ENCODE measurements around the gene CST7. TPM values are rescaled to one million over a fixed set of nuclear protein-coding genes. Genes with fewer than 3 reads are reported as not detected.
"Not testable (repeated sequence)": the region's sequence is repeated elsewhere in the genome, so short reads cannot be mapped to it uniquely, and the experiment has no call there.

CST7 gene
- total RNA-seq, 2 experiments from 2014 or later: 81.8 to 83.1 TPM

DNA sequence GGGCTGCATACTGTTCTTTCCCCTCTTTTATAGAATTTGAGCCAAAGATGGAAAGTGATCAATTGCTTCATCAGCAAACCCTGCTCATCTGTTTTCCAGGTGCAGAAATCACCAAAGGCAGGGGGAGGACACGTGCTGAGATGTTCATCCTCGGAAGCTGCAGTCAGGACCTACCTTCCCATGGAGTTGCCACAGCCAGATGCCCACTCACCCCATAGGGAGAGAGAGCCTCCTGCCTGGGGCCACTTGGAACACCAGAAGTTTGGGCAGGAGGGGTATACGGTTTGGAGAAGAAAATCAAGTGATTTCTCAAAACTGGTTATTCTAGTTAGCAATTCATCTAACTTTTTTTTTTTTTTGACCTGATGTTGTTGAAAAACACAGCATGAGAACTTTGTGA, 5.3 kb upstream of the CST7 start:
- Mint-ChIP-seq H3K36me3 (peaks cover 43% of the 10 kb centered on the region), H3K4me3 (no peak overlapping the region), H3K27ac (no peak overlapping the region), H3K27me3 (no peaks in the 10 kb centered on the region), H3K9me3 (peaks cover 54% of the 10 kb centered on the region), H3K4me1 (ENCODE audit: low read depth) (peaks cover 21% of the 10 kb centered on the region)
- ChIA-PET POLR2A (no interaction called here), CTCF (no interaction called here)
- intact Hi-C loops (cut with micrococcal nuclease): no loop called here
- DNase-seq: no peak

- intact Hi-C loops (cut with micrococcal nuclease): loop anchor here (5.0 kb wide), 2 partner anchors 291 to 446 kb away; partner anchors contain the start of gene ABHD12
- CTCF ChIA-PET, H3K27ac Mint-ChIP-seq, H3K27me3 Mint-ChIP-seq, POLR2A ChIA-PET, DNase-seq, H3K4me3 Mint-ChIP-seq: not testable (repeated sequence)
- Mint-ChIP-seq H3K4me1 (ENCODE audit: low read depth) (peaks cover 36% of the 10 kb centered on the region), H3K9me3 (peaks cover 45% of the 10 kb centered on the region), H3K36me3 (peaks cover 38% of the 10 kb centered on the region)
These were observed 2.7 kb upstream of the CST7 start for GRCh38 chr20:24946376-24946775.

GRCh38 chr20:24948396-24948938, 602 bp upstream of the CST7 start:
- peak overlapping the region; percentile 83 for H3K4me3 Mint-ChIP-seq
- intact Hi-C loops (cut with micrococcal nuclease): loop anchor here (2.0 to 5.0 kb wide), 4 partner anchors 16 to 444 kb away; partner anchors contain the start of genes ABHD12 and APMAP
- peaks cover 35% of the 10 kb centered on the region for H3K36me3 Mint-ChIP-seq
- CTCF ChIA-PET, DNase-seq, H3K27me3 Mint-ChIP-seq: not testable (repeated sequence)
- POLR2A ChIA-PET: interaction anchor here (1.2 to 2.9 kb wide), 4 partner anchors 12 to 109 kb away, joined by 3 to 15 read pairs (median 8); partner anchors contain the start of gene ACSS1
- H3K4me1 Mint-ChIP-seq (ENCODE audit: low read depth): peaks cover 44% of the 10 kb centered on the region
- peaks cover 39% of the 10 kb centered on the region for H3K9me3 Mint-ChIP-seq
- H3K27ac Mint-ChIP-seq: peak overlapping the region; percentile 96

- POLR2A ChIA-PET: interaction anchor here (1.6 to 2.9 kb wide), 3 partner anchors 11 to 108 kb away, joined by 7 to 15 read pairs (median 8); partner anchors contain the start of gene ACSS1
These were observed 673 bp downstream of the CST7 start for GRCh38 chr20:24949756-24950127.

DNA sequence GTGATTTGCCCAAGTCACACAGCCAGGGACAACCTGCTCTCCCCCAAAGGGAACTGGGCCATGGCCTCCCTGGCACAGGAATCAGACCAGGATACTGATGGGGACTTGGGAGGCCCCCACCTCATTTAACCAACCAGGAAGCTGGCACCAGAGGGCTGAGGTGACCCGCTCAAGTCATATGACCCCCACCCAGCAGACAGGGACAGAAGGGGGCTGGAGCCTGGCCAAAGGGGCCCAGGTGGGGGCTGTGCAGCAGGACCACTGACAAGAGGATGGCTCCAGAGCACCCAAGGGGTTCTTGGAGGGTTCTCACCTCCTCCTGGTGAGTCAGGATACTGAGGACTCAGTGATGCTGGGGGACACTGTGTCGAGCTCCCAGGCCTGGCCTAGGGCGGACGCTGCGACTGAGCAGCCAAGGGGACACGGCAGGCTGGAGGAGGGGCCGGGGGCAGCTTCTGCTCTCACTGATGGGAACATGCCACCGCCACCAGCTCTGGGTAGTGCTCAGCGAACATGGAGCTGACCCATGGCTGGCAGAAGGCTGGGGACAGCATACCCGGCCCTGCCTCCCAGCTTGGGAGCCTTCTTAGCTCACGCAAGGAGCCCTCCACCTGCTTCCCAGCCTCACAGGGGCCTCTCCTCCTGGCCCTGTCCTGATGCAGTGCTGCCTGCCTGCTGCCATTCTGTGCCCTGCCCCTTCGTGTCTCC, 1.2 kb downstream of the CST7 start:
- peaks cover 43% of the 10 kb centered on the region for H3K36me3 Mint-ChIP-seq
- H3K4me1 Mint-ChIP-seq (ENCODE audit: low read depth): peaks cover 59% of the 10 kb centered on the region
- peaks cover 33% of the 10 kb centered on the region for H3K9me3 Mint-ChIP-seq
- H3K4me3 Mint-ChIP-seq: peak overlapping the region; percentile 83
- H3K27ac Mint-ChIP-seq: peak overlapping the region; percentile 96
- CTCF ChIA-PET: interaction anchor here (0.6 to 1.6 kb wide), 3 partner anchors 10 to 209 kb away, joined by 3 read pairs; no protein-coding TSS in a partner anchor
- no peaks in the 10 kb centered on the region for H3K27me3 Mint-ChIP-seq
- no peak for DNase-seq
- intact Hi-C loops (cut with micrococcal nuclease): no loop called here
- POLR2A ChIA-PET: interaction anchor here (1.6 to 2.9 kb wide), 3 partner anchors 10 to 107 kb away, joined by 7 to 15 read pairs (median 8); partner anchors contain the start of gene ACSS1

More at GRCh38 chr20:24949756-24950127, 673 bp downstream of the CST7 start:
- intact Hi-C loops (cut with micrococcal nuclease): loop anchor here (1.0 to 5.0 kb wide), 5 partner anchors 17 to 443 kb away; partner anchors contain the start of genes ABHD12 and APMAP
- CTCF ChIA-PET: interaction anchor here (1.2 to 1.6 kb wide), 2 partner anchors 11 to 31 kb away, joined by 3 read pairs; no protein-coding TSS in a partner anchor
- Mint-ChIP-seq H3K4me1 (ENCODE audit: low read depth) (peaks cover 55% of the 10 kb centered on the region), H3K27me3 (no peaks in the 10 kb centered on the region), H3K4me3 (peak overlapping the region; percentile 83), H3K9me3 (peaks cover 37% of the 10 kb centered on the region), H3K36me3 (peaks cover 39% of the 10 kb centered on the region), H3K27ac (peak overlapping the region; percentile 96)
- peak; percentile 51 for DNase-seq

GRCh38 chr20:24950836-24951525, 1.9 kb downstream of the CST7 start:
- Mint-ChIP-seq H3K36me3 (peaks cover 36% of the 10 kb centered on the region), H3K4me1 (ENCODE audit: low read depth) (peaks cover 59% of the 10 kb centered on the region), H3K27ac (peak overlapping the region; percentile 56), H3K9me3 (peaks cover 26% of the 10 kb centered on the region), H3K27me3 (no peaks in the 10 kb centered on the region), H3K4me3 (peak overlapping the region; percentile 83)
- POLR2A ChIA-PET: interaction anchor here (2.9 kb wide), 1 partner anchor 107 kb away, joined by 15 read pairs; the partner anchor contains the start of gene ACSS1
- intact Hi-C loops (cut with micrococcal nuclease): no loop called here
- DNase-seq: no peak
- CTCF ChIA-PET: interaction anchor here (0.6 to 0.7 kb wide), 2 partner anchors 36 to 209 kb away, joined by 3 read pairs; no protein-coding TSS in a partner anchor

DNA sequence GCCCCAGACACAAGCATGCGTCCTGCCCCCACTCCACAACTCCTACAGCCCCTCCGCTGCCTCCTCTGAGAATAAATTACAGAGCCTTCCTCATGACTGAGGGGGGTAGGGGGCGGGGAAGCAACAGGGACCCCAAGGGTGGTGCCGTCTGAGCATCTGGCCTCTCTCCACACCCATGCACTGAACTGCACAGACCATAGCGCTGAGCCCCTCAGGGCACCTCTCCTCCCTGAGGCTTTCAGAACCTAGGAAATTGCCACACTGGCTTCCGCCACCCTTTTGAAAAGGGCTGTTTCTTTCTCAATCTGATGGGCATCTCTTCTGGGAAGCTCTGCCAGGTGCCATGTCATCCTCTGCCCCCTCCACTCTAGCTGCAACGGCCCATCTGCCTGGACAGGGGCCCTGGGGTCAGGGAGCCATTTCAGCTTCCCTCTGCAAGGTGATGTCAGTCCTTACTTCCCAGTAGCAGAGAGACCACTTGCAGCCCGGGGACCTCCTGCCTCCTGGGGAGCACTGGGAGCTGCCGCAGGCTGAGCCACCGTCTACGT, 2.5 kb downstream of the CST7 start:
- no peak for DNase-seq

GRCh38 chr20:24952376-24953208, 3.5 kb downstream of the CST7 start:
- intact Hi-C loops (cut with micrococcal nuclease): no loop called here
- Mint-ChIP-seq H3K4me3 (no peak overlapping the region), H3K36me3 (peaks cover 22% of the 10 kb centered on the region), H3K27ac (peak overlapping the region; percentile 54), H3K27me3 (no peaks in the 10 kb centered on the region), H3K4me1 (ENCODE audit: low read depth) (peaks cover 54% of the 10 kb centered on the region), H3K9me3 (peaks cover 11% of the 10 kb centered on the region)
- POLR2A ChIA-PET: no interaction called here
- CTCF ChIA-PET: interaction anchor here (0.9 to 1.4 kb wide), 2 partner anchors 8 to 35 kb away, joined by 3 read pairs; no protein-coding TSS in a partner anchor
- DNase-seq: no peak

More for the DNA sequence above, 2.5 kb downstream of the CST7 start:
- no peaks in the 10 kb centered on the region for H3K27me3 Mint-ChIP-seq
- peaks cover 59% of the 10 kb centered on the region for H3K4me1 Mint-ChIP-seq (ENCODE audit: low read depth)
- peak overlapping the region; percentile 65 for H3K27ac Mint-ChIP-seq
- H3K4me3 Mint-ChIP-seq: peak overlapping the region; percentile 83
- intact Hi-C loops (cut with micrococcal nuclease): no loop called here
- H3K36me3 Mint-ChIP-seq: peaks cover 30% of the 10 kb centered on the region
- POLR2A ChIA-PET: interaction anchor here (2.9 kb wide), 1 partner anchor 106 kb away, joined by 15 read pairs; the partner anchor contains the start of gene ACSS1
- CTCF ChIA-PET: interaction anchor here (0.7 to 1.4 kb wide), 2 partner anchors 9 to 35 kb away, joined by 3 read pairs; no protein-coding TSS in a partner anchor
- peaks cover 20% of the 10 kb centered on the region for H3K9me3 Mint-ChIP-seq

- peaks cover 19% of the 10 kb centered on the region for H3K36me3 Mint-ChIP-seq
- H3K4me3 Mint-ChIP-seq: no peak overlapping the region
- CTCF ChIA-PET: interaction anchor here (0.9 kb wide), 1 partner anchor 35 kb away, joined by 3 read pairs; no protein-coding TSS in a partner anchor
- POLR2A ChIA-PET: no interaction called here
- H3K27ac Mint-ChIP-seq: peak overlapping the region; percentile 54
- peaks cover 48% of the 10 kb centered on the region for H3K4me1 Mint-ChIP-seq (ENCODE audit: low read depth)
- intact Hi-C loops (cut with micrococcal nuclease): no loop called here
- peaks cover 5% of the 10 kb centered on the region for H3K9me3 Mint-ChIP-seq
- DNase-seq: no peak
- no peaks in the 10 kb centered on the region for H3K27me3 Mint-ChIP-seq
These were observed 4.1 kb downstream of the CST7 start for GRCh38 chr20:24953209-24953575.

- peak overlapping the region; percentile 32 for H3K27ac Mint-ChIP-seq
- peaks cover 44% of the 10 kb centered on the region for H3K4me1 Mint-ChIP-seq (ENCODE audit: low read depth)
- POLR2A ChIA-PET: no interaction called here
These were observed 4.6 kb downstream of the CST7 start for GRCh38 chr20:24953621-24954133.

More at GRCh38 chr20:24953621-24954133, 4.6 kb downstream of the CST7 start:
- no peak for DNase-seq
- CTCF ChIA-PET: interaction anchor here (1.2 to 2.5 kb wide), 2 partner anchors 22 to 36 kb away, joined by 5 to 10 read pairs; no protein-coding TSS in a partner anchor
- peaks cover 1% of the 10 kb centered on the region for H3K9me3 Mint-ChIP-seq
- H3K27me3 Mint-ChIP-seq: no peaks in the 10 kb centered on the region
- intact Hi-C loops (cut with micrococcal nuclease): no loop called here
- H3K4me3 Mint-ChIP-seq: no peak overlapping the region
- peaks cover 18% of the 10 kb centered on the region for H3K36me3 Mint-ChIP-seq
